HepG2 (cell line): ENCODE data around the gene PAPPA2.

Source experiments
- CBFB ChIP-seq: sonication (generic); formaldehyde crosslinking; IDR thresholded peaks from 2 replicates; pipeline ENCODE4 v1.4.0; 2020; ENCODE audit warnings: missing genetic modification reagents
- EZH2 ChIP-seq: conservative IDR thresholded peaks from 2 replicates; pipeline ENCODE4 v1.6.1; 2012; ENCODE audit warnings: mild to moderate bottlenecking, low read depth, low read length, moderate library complexity
- ISL2 ChIP-seq: sonication (generic); formaldehyde crosslinking; IDR thresholded peaks from 2 replicates; pipeline ENCODE4 v1.5.0; 2020; ENCODE audit warnings: missing genetic modification reagents
- TBL1XR1 ChIP-seq: fragments of 150-350 bp; IDR thresholded peaks from 2 replicates; pipeline ENCODE4 v1.6.1; 2014; ENCODE audit warnings: borderline replicate concordance, low read length; ENCODE audit not compliant: partially characterized antibody
- ZSCAN25 ChIP-seq: sonication (generic); formaldehyde crosslinking; IDR thresholded peaks from 2 replicates; pipeline ENCODE4 v1.8.0; 2022; ENCODE audit warnings: mild to moderate bottlenecking, missing genetic modification reagents
- TF ChIP-seq, protein P1 (sequence below): sonication (generic); formaldehyde crosslinking; IDR thresholded peaks from 2 replicates; pipeline ENCODE4 v1.4.0; 2020; ENCODE audit warnings: missing genetic modification reagents
- TF ChIP-seq, protein P2 (sequence below), 2 experiments: fragments of 450-650 bp in 1 of 2; sonication (generic) in 1 of 2; formaldehyde crosslinking; IDR thresholded peaks; 2 replicates each; pipeline versions ENCODE4 v1.5.0 to v1.8.0; 2020 to 2022; ENCODE audit warnings: mild to moderate bottlenecking in 1 of 2, missing genetic modification reagents in 1 of 2
- TF ChIP-seq, protein P3 (sequence below): sonication (generic); formaldehyde crosslinking; IDR thresholded peaks from 2 replicates; pipeline ENCODE4 v1.5.0; 2020; ENCODE audit warnings: mild to moderate bottlenecking, missing genetic modification reagents, moderate library complexity
- TF ChIP-seq, protein P4 (sequence below): sonication (generic); formaldehyde crosslinking; IDR thresholded peaks from 2 replicates; pipeline ENCODE4 v1.8.0; 2022; ENCODE audit warnings: missing genetic modification reagents, mild to moderate bottlenecking, moderate library complexity, borderline replicate concordance

DNA sequence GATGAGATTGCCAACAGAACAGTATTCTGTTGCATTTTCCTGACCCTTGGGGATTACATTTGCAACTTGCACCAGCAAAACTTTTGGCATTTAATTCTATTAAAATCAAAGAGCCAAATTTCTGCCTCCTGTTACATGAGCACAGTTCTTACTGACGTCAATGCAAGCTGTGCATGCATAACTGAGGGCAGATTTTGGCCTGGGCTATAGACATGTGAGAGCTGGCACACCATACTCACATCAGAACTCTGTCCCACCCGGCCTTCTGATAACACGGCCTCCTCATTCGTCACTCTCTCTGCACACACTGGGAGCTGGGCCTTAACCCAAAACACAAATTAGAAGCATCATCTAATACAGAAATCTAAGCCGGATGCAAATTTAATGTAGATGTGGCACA lies 31.5 kb downstream of the PAPPA2 start:
- TF ChIP-seq, protein P1, sequence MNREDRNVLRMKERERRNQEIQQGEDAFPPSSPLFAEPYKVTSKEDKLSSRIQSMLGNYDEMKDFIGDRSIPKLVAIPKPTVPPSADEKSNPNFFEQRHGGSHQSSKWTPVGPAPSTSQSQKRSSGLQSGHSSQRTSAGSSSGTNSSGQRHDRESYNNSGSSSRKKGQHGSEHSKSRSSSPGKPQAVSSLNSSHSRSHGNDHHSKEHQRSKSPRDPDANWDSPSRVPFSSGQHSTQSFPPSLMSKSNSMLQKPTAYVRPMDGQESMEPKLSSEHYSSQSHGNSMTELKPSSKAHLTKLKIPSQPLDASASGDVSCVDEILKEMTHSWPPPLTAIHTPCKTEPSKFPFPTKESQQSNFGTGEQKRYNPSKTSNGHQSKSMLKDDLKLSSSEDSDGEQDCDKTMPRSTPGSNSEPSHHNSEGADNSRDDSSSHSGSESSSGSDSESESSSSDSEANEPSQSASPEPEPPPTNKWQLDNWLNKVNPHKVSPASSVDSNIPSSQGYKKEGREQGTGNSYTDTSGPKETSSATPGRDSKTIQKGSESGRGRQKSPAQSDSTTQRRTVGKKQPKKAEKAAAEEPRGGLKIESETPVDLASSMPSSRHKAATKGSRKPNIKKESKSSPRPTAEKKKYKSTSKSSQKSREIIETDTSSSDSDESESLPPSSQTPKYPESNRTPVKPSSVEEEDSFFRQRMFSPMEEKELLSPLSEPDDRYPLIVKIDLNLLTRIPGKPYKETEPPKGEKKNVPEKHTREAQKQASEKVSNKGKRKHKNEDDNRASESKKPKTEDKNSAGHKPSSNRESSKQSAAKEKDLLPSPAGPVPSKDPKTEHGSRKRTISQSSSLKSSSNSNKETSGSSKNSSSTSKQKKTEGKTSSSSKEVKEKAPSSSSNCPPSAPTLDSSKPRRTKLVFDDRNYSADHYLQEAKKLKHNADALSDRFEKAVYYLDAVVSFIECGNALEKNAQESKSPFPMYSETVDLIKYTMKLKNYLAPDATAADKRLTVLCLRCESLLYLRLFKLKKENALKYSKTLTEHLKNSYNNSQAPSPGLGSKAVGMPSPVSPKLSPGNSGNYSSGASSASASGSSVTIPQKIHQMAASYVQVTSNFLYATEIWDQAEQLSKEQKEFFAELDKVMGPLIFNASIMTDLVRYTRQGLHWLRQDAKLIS = no peak
- TF ChIP-seq CBFB (CRISPR knock-in tag) (no peak), EZH2 (no peak), ISL2 (CRISPR knock-in tag) (no peak), ZSCAN25 (CRISPR knock-in tag) (no peak), TBL1XR1 (no peak)
- TF ChIP-seq, protein P2, sequence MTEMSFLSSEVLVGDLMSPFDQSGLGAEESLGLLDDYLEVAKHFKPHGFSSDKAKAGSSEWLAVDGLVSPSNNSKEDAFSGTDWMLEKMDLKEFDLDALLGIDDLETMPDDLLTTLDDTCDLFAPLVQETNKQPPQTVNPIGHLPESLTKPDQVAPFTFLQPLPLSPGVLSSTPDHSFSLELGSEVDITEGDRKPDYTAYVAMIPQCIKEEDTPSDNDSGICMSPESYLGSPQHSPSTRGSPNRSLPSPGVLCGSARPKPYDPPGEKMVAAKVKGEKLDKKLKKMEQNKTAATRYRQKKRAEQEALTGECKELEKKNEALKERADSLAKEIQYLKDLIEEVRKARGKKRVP (CRISPR knock-in tag; IDR thresholded peaks at IDR 0.05) = no peak
- TF ChIP-seq, protein P3, sequence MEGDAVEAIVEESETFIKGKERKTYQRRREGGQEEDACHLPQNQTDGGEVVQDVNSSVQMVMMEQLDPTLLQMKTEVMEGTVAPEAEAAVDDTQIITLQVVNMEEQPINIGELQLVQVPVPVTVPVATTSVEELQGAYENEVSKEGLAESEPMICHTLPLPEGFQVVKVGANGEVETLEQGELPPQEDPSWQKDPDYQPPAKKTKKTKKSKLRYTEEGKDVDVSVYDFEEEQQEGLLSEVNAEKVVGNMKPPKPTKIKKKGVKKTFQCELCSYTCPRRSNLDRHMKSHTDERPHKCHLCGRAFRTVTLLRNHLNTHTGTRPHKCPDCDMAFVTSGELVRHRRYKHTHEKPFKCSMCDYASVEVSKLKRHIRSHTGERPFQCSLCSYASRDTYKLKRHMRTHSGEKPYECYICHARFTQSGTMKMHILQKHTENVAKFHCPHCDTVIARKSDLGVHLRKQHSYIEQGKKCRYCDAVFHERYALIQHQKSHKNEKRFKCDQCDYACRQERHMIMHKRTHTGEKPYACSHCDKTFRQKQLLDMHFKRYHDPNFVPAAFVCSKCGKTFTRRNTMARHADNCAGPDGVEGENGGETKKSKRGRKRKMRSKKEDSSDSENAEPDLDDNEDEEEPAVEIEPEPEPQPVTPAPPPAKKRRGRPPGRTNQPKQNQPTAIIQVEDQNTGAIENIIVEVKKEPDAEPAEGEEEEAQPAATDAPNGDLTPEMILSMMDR (CRISPR knock-in tag) = no peak
- TF ChIP-seq, protein P4, sequence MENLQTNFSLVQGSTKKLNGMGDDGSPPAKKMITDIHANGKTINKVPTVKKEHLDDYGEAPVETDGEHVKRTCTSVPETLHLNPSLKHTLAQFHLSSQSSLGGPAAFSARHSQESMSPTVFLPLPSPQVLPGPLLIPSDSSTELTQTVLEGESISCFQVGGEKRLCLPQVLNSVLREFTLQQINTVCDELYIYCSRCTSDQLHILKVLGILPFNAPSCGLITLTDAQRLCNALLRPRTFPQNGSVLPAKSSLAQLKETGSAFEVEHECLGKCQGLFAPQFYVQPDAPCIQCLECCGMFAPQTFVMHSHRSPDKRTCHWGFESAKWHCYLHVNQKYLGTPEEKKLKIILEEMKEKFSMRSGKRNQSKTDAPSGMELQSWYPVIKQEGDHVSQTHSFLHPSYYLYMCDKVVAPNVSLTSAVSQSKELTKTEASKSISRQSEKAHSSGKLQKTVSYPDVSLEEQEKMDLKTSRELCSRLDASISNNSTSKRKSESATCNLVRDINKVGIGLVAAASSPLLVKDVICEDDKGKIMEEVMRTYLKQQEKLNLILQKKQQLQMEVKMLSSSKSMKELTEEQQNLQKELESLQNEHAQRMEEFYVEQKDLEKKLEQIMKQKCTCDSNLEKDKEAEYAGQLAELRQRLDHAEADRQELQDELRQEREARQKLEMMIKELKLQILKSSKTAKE (CRISPR knock-in tag) = no peak
